Effector CD4-positive, alpha-beta T cell (primary cell): ENCODE data around the gene CEP72.
"Not testable (repeated sequence)": the region's sequence is repeated elsewhere in the genome, so short reads cannot be mapped to it uniquely, and the experiment has no call there.

Experiments
- DNase-seq: peaks from one replicate; pipeline ENCODE4 v3.0.0-alpha.2; 2020

The CEP72 gene

DNA sequence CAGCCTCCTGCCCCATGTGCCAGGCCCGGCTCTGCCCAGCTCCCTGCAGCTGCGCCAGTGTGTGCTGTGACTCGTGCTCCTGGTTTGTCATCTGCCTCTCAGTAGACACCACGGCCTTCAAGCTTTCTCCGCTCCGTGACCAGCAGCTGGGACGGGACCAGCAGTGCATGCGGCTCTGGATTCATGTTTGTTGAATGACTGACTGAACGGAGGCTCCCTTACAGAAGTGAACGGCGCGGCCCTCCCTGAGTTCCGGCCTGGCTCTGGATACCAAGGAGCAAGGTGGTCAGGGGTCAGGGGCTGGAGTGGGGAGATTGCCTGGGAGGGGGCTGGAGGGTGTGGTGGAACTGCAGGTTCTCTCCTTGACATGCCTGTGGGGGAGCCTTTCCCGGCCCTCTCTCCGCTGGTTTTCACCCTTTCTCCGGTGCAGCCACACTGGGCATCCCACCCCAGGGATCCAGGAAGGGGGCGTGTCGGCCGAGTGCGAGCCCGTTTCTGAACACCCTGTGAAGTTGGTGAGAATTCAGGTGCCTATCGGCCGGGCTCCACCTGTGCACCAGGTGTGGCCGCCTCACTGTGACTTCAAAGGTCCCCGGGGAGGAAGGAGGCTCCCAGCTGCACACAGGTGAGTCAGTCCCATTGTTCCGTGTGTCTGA lies 11.1 kb upstream of the CEP72 start:
- DNase-seq, result no peak

- no peak for DNase-seq
These were observed 10.2 kb upstream of the CEP72 start for GRCh38 chr5:601771-602465.

DNA sequence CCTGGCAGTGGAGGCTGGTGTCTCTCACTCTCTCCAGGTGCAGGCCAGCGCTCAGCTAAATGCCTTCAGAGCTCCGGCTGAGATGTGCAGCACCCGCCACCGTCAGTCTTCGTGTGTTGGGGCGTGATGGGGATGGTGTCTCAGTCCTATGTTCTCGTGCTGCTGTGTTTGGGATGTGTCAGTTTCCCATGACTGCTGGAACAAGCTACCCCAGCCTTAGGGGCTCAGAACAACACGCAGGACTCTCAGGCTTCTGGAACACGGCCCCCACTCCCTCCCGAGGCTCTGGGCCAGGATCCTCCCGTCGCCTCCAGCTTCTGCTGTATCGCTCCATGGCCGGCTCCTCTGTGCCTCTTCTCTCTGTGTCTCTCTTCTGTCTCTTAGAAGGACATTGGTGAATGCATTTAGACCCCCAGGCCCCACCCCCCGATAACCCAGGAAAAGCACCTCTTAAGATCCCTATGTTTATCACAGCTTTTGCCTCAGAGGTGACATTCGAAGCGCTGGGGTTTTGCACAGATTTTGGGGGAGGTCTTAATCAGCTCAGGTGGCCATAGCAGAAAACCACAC lies 9.6 kb upstream of the CEP72 start:
- DNase-seq, result no peak

- no peak for DNase-seq
These were observed 8.8 kb upstream of the CEP72 start for GRCh38 chr5:603081-603998.

GRCh38 chr5:604391-604831 lies 7.7 kb upstream of the CEP72 start:
- DNase-seq, result no peak

DNA sequence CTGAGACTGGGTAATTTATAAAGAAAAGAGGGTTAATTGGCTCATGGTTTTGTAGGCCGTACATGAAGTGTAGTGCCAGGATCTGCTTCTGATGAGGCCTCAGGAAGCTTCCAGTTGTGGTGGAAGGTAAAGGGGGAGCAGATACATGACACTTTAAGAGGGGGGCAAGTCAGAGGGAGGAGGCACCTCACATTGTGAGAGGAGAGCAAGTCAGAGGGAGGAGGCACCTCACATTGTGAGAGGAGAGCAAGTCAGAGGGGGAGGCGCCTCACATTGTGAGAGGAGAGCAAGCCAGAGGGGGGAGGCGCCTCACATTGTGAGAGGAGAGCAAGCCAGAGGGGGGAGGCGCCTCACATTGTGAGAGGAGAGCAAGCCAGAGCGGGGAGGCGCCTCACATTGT lies 7.0 kb upstream of the CEP72 start:
- not testable (repeated sequence) for DNase-seq

- no peak for DNase-seq
These were observed 6.1 kb upstream of the CEP72 start for GRCh38 chr5:606061-606460.

- DNase-seq, result no peak
These were observed 5.4 kb upstream of the CEP72 start for GRCh38 chr5:606526-607399.

DNA sequence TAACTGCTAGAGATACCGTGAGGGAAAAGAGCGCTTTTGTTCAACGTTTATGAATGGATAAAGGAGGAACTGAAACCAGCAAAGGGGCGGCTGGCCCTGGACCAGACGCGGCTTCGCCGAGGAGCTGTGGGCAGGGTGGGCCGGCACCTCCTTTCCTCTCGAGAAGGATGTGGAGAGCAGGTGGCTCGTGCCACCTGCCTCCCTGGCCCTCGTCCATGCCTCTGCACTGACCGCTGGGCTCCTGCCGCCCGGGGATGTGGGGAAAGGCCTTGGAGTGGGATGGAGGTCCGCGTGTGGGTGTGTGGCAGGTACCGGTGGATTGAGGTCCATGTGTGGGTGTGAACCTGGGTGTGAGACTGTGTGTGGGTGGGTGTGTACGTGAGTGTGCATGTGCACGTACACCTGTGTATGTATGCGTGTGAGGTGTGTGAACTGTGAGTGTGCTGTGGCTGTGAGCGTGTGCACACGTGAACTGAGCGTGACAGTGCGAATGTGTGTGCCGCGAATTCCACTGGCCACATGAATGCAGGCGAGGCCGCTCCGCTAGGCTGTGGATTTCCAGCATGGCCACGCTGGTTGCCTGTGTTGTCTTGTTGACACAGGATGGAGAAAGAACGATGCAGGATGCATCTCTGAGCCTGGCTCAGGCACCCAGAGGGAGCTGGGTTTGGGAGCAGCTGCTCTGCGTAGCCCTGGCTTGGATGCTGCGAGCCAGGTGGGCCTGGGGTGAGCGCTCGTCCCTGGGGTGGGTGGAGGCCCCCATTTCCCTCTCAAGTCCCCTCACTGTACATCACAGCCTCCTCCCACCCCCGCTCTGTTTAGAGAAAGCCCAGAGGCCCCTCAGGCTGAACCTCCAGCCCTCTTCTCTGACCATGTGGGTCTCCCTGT lies 4.4 kb upstream of the CEP72 start:
- no peak for DNase-seq

DNA sequence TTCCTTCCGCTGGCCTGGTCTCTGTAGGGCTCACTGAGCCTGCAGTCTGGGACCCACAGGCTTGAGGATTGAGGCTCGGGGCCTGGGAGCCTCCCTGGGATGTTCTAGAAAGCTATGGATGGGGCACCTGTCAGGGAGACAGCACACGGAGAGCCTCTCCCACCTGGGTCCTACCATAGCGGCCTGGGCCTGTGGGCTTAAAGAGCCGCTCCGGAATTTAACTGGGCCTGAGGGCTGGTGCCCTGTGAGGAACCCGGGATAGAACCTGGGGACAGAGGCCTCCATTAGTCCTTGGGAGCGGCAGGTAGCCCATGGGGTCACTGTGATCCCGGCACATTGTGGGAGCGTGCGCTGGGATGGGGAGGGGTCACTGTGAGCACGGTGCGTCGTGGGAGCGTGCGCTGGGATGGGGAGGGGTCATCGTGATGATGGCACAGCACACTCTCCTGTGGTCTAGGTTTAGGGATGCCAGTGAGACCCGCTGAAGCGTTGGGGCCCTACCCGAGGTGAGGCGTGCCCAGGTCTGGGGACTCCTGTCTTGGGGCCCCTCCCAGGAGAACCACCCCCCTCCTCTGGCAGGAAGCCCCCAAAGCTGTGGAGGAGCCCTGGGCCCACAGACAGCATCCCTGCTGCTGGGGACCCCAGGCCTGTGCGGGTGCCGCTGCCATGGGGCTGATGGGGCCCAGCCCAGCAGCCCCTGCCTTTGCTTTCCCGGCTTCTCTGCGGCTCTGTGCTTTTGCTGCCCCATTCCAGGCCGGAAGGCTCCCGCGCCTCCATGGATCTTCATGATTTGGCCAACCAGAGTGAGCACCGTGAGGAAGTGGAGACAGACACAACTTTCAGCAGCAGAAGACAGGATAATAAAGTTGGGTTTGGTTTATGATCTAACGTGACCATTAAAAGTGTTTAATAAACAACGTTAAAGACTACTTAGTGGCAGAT lies 3.4 kb upstream of the CEP72 start:
- no peak for DNase-seq

GRCh38 chr5:609506-609905 lies 2.6 kb upstream of the CEP72 start:
- DNase-seq, result no peak

DNA sequence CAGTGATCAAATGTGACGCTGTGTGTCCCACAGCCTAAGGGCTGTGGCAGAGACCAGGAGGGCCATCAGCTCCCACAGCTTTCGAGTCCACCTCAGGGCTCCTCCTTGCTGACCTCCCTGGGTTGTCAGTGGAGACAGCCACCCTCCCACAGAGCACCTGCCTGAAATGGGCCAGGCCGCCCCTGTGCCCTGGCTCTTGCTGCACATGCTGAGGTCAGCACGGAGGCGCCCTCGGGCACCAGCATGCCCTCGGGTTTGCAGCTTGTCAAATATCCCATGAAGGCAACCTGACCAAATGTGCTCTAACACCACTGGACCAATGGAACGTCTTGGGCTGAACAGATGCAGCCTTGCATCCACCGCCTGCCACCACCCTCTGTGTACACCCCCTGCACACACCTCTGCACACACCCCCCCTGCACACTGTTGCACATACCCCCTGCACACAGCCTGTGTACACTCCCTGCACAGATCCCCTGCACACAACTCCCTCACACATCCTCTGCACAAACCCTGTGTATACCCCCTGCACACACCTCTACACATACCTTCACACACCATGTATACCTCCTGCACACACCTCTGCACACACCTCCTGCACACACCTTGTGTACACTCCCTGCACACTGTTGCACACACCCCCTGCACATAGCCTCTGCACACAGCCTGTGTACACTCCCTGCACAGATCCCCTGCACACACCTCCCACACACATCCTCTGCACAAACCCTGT lies 2.0 kb upstream of the CEP72 start:
- DNase-seq, result no peak

GRCh38 chr5:610744-611730 lies 1.1 kb upstream of the CEP72 start:
- DNase-seq, result no peak

GRCh38 chr5:612498-613424 lies 621 bp downstream of the CEP72 start:
- peak; percentile 17 for DNase-seq

GRCh38 chr5:616484-617039 lies 4.4 kb downstream of the CEP72 start:
- no peak for DNase-seq

DNA sequence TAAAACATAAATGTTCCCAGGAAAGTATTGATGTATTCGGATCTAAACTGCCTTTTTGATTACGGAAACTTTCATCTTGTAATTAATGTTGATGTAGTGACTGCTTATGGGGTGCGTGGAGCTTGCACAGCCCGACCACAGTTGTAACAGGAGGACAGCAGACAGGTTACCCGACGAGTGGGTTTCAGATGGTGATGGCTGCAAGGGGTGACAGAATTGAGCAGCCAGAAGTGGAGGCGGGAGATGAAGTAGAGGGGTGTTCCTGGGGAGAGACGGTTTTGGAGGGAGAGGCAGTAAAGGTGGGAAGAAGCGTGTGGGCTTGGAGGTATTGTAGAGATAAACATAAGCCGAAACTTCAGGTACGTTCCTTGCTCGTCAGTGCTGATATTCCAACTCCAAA lies 5.8 kb downstream of the CEP72 start:
- DNase-seq, result no peak
